ENCODE results near the gene PCDH11X. TPM values are rescaled to one million over a fixed set of nuclear protein-coding genes. Genes with fewer than 3 reads are reported as not detected.
"Not testable (repeated sequence)": the region's sequence is repeated elsewhere in the genome, so short reads cannot be mapped to it uniquely, and the experiment has no call there.

Gene PCDH11X
- polyA plus RNA-seq, 1 donor (not counting 4 experiments of a cell fraction or from before 2014, with no cell fraction given): not detected

- dilution Hi-C loops (cut with MboI; ENCODE audit: extremely low pct_ligation_motif_present, low sequenced_read_pairs); H3K79me2 ChIP-seq (ENCODE audit: control insufficient read depth, insufficient read depth, low read length); H2AFZ ChIP-seq (ENCODE audit: control insufficient read depth, low read length); DNase-seq (ENCODE audit: low read depth, low spot score); H3K9ac ChIP-seq (ENCODE audit: control insufficient read depth, extremely low read depth, insufficient read depth, low read length); H3K4me1 ChIP-seq (ENCODE audit: control insufficient read depth, extremely low read depth, insufficient read depth, low read length); FAIRE-seq; H3K4me2 ChIP-seq (ENCODE audit: control insufficient read depth, extremely low read depth, insufficient read depth, low read depth, low read length); H3K9me1 ChIP-seq (ENCODE audit: control insufficient read depth, extremely low read depth, insufficient read depth, low read length); H3K36me3 ChIP-seq (ENCODE audit: control insufficient read depth in 2 of 2, extremely low read depth in 1 of 2, insufficient read depth in 2 of 2, low read length in 2 of 2); H4K20me1 ChIP-seq (ENCODE audit: control insufficient read depth, extremely low read depth, insufficient read depth, low read length); H3K9me3 ChIP-seq (ENCODE audit: control insufficient read depth, low read depth, low read length); H3K27ac ChIP-seq (ENCODE audit: control insufficient read depth, insufficient read depth, low read length); H3K4me3 ChIP-seq (ENCODE audit: control insufficient read depth in 2 of 3, extremely low read depth in 1 of 3, insufficient read depth in 2 of 3, low read depth in 1 of 3, low read length in 3 of 3): not testable (repeated sequence)
- H3K27me3 ChIP-seq (ENCODE audit: control insufficient read depth, extremely low read depth, insufficient read depth, low read length): peaks cover 18% of the 10 kb centered on the region
- peak; percentile 62 for TF ChIP-seq EZH2 (IDR thresholded peaks at IDR 0.05; ENCODE audit: low read length)
Observed at GRCh38 chrX:91780698-91781097, 1.5 kb downstream of the PCDH11X start.

- H3K36me3 ChIP-seq (ENCODE audit: control insufficient read depth in 2 of 2, extremely low read depth in 1 of 2, insufficient read depth in 2 of 2, low read length in 2 of 2); H3K79me2 ChIP-seq (ENCODE audit: control insufficient read depth, insufficient read depth, low read length); H3K9ac ChIP-seq (ENCODE audit: control insufficient read depth, extremely low read depth, insufficient read depth, low read length); H3K9me3 ChIP-seq (ENCODE audit: control insufficient read depth, low read depth, low read length); DNase-seq (ENCODE audit: low read depth, low spot score); H3K4me2 ChIP-seq (ENCODE audit: control insufficient read depth, extremely low read depth, insufficient read depth, low read depth, low read length); H3K9me1 ChIP-seq (ENCODE audit: control insufficient read depth, extremely low read depth, insufficient read depth, low read length); dilution Hi-C loops (cut with MboI; ENCODE audit: extremely low pct_ligation_motif_present, low sequenced_read_pairs); FAIRE-seq; H4K20me1 ChIP-seq (ENCODE audit: control insufficient read depth, extremely low read depth, insufficient read depth, low read length); H3K27ac ChIP-seq (ENCODE audit: control insufficient read depth, insufficient read depth, low read length); H3K4me1 ChIP-seq (ENCODE audit: control insufficient read depth, extremely low read depth, insufficient read depth, low read length); H3K4me3 ChIP-seq (ENCODE audit: control insufficient read depth in 2 of 3, extremely low read depth in 1 of 3, insufficient read depth in 2 of 3, low read depth in 1 of 3, low read length in 3 of 3); H2AFZ ChIP-seq (ENCODE audit: control insufficient read depth, low read length): not testable (repeated sequence)
- peaks cover 18% of the 10 kb centered on the region for H3K27me3 ChIP-seq (ENCODE audit: control insufficient read depth, extremely low read depth, insufficient read depth, low read length)
- TF ChIP-seq EZH2 (IDR thresholded peaks at IDR 0.05; ENCODE audit: low read length): peak; percentile 43
Observed at GRCh38 chrX:91781553-91782298, 2.6 kb downstream of the PCDH11X start.

GRCh38 chrX:91782825-91783224 is 3.6 kb downstream of the PCDH11X start:
- H3K27ac ChIP-seq (ENCODE audit: control insufficient read depth, insufficient read depth, low read length); H2AFZ ChIP-seq (ENCODE audit: control insufficient read depth, low read length); dilution Hi-C loops (cut with MboI; ENCODE audit: extremely low pct_ligation_motif_present, low sequenced_read_pairs); H3K9me1 ChIP-seq (ENCODE audit: control insufficient read depth, extremely low read depth, insufficient read depth, low read length); H3K4me1 ChIP-seq (ENCODE audit: control insufficient read depth, extremely low read depth, insufficient read depth, low read length); H3K4me3 ChIP-seq (ENCODE audit: control insufficient read depth in 2 of 3, extremely low read depth in 1 of 3, insufficient read depth in 2 of 3, low read depth in 1 of 3, low read length in 3 of 3); H3K79me2 ChIP-seq (ENCODE audit: control insufficient read depth, insufficient read depth, low read length); H3K9me3 ChIP-seq (ENCODE audit: control insufficient read depth, low read depth, low read length); H4K20me1 ChIP-seq (ENCODE audit: control insufficient read depth, extremely low read depth, insufficient read depth, low read length); H3K9ac ChIP-seq (ENCODE audit: control insufficient read depth, extremely low read depth, insufficient read depth, low read length); H3K36me3 ChIP-seq (ENCODE audit: control insufficient read depth in 2 of 2, extremely low read depth in 1 of 2, insufficient read depth in 2 of 2, low read length in 2 of 2); H3K4me2 ChIP-seq (ENCODE audit: control insufficient read depth, extremely low read depth, insufficient read depth, low read depth, low read length); DNase-seq (ENCODE audit: low read depth, low spot score): not testable (repeated sequence)
- peak; percentile 9 for FAIRE-seq
- H3K27me3 ChIP-seq (ENCODE audit: control insufficient read depth, extremely low read depth, insufficient read depth, low read length): peaks cover 18% of the 10 kb centered on the region

GRCh38 chrX:91817537-91817936 is 38.4 kb downstream of the PCDH11X start:
- H4K20me1 ChIP-seq (ENCODE audit: control insufficient read depth, extremely low read depth, insufficient read depth, low read length); H2AFZ ChIP-seq (ENCODE audit: control insufficient read depth, low read length); H3K36me3 ChIP-seq (ENCODE audit: control insufficient read depth in 2 of 2, extremely low read depth in 1 of 2, insufficient read depth in 2 of 2, low read length in 2 of 2); H3K4me3 ChIP-seq (ENCODE audit: control insufficient read depth in 2 of 3, extremely low read depth in 1 of 3, insufficient read depth in 2 of 3, low read depth in 1 of 3, low read length in 3 of 3); H3K9me3 ChIP-seq (ENCODE audit: control insufficient read depth, low read depth, low read length); H3K4me1 ChIP-seq (ENCODE audit: control insufficient read depth, extremely low read depth, insufficient read depth, low read length); DNase-seq (ENCODE audit: low read depth, low spot score); H3K4me2 ChIP-seq (ENCODE audit: control insufficient read depth, extremely low read depth, insufficient read depth, low read depth, low read length); H3K9me1 ChIP-seq (ENCODE audit: control insufficient read depth, extremely low read depth, insufficient read depth, low read length); FAIRE-seq; H3K79me2 ChIP-seq (ENCODE audit: control insufficient read depth, insufficient read depth, low read length); H3K27ac ChIP-seq (ENCODE audit: control insufficient read depth, insufficient read depth, low read length); dilution Hi-C loops (cut with MboI; ENCODE audit: extremely low pct_ligation_motif_present, low sequenced_read_pairs); H3K27me3 ChIP-seq (ENCODE audit: control insufficient read depth, extremely low read depth, insufficient read depth, low read length); H3K9ac ChIP-seq (ENCODE audit: control insufficient read depth, extremely low read depth, insufficient read depth, low read length): not testable (repeated sequence)

- H2AFZ ChIP-seq (ENCODE audit: control insufficient read depth, low read length); H4K20me1 ChIP-seq (ENCODE audit: control insufficient read depth, extremely low read depth, insufficient read depth, low read length); H3K4me1 ChIP-seq (ENCODE audit: control insufficient read depth, extremely low read depth, insufficient read depth, low read length); dilution Hi-C loops (cut with MboI; ENCODE audit: extremely low pct_ligation_motif_present, low sequenced_read_pairs); H3K9me3 ChIP-seq (ENCODE audit: control insufficient read depth, low read depth, low read length); H3K4me2 ChIP-seq (ENCODE audit: control insufficient read depth, extremely low read depth, insufficient read depth, low read depth, low read length); H3K9ac ChIP-seq (ENCODE audit: control insufficient read depth, extremely low read depth, insufficient read depth, low read length); DNase-seq (ENCODE audit: low read depth, low spot score); H3K4me3 ChIP-seq (ENCODE audit: control insufficient read depth in 2 of 3, extremely low read depth in 1 of 3, insufficient read depth in 2 of 3, low read depth in 1 of 3, low read length in 3 of 3); H3K36me3 ChIP-seq (ENCODE audit: control insufficient read depth in 2 of 2, extremely low read depth in 1 of 2, insufficient read depth in 2 of 2, low read length in 2 of 2); H3K27ac ChIP-seq (ENCODE audit: control insufficient read depth, insufficient read depth, low read length); H3K79me2 ChIP-seq (ENCODE audit: control insufficient read depth, insufficient read depth, low read length); H3K27me3 ChIP-seq (ENCODE audit: control insufficient read depth, extremely low read depth, insufficient read depth, low read length); H3K9me1 ChIP-seq (ENCODE audit: control insufficient read depth, extremely low read depth, insufficient read depth, low read length); FAIRE-seq: not testable (repeated sequence)
Observed at GRCh38 chrX:91825321-91825720, 46.1 kb downstream of the PCDH11X start.

Measured in keratinocyte (primary cell).